EH (cell line): ENCODE results near the gene PIK3C3.

Experiments
- DNase-seq: peaks from one replicate; pipeline ENCODE4 v3.0.0-alpha.2; 2015; ENCODE audit warnings: low read depth

PIK3C3 gene

GRCh38 chr18:41954827-41955613, at the start of gene PIK3C3:
Gene PIK3C3, plus strand, starts transcription at chr18:41955234. Its CDS starts 58 bp downstream, at chr18:41955292.
- peak; percentile 97 for DNase-seq

GRCh38 chr18:41905786-41906527, 49.1 kb upstream of the PIK3C3 start:
- DNase-seq, result no peak

GRCh38 chr18:41906528-41907146, 48.4 kb upstream of the PIK3C3 start:
- peak; percentile 59 for DNase-seq

GRCh38 chr18:41917181-41917580, 37.9 kb upstream of the PIK3C3 start:
- no peak for DNase-seq

GRCh38 chr18:41921770-41922169, 33.3 kb upstream of the PIK3C3 start:
- DNase-seq, result no peak

GRCh38 chr18:41922176-41922575, 32.9 kb upstream of the PIK3C3 start:
- no peak for DNase-seq

- DNase-seq, result no peak
Observed at GRCh38 chr18:41922841-41923240, 32.2 kb upstream of the PIK3C3 start.

- DNase-seq, result no peak
Observed at GRCh38 chr18:41923446-41923845, 31.6 kb upstream of the PIK3C3 start.

- no peak for DNase-seq
Observed at GRCh38 chr18:41928581-41928980, 26.5 kb upstream of the PIK3C3 start.

- DNase-seq, result no peak
Observed at GRCh38 chr18:41932899-41933298, 22.1 kb upstream of the PIK3C3 start.

- no peak for DNase-seq
Observed at GRCh38 chr18:41933778-41934177, 21.3 kb upstream of the PIK3C3 start.

- no peak for DNase-seq
Observed at GRCh38 chr18:41936471-41937134, 18.4 kb upstream of the PIK3C3 start.

- peak; percentile 97 for DNase-seq
Observed at GRCh38 chr18:41938445-41938844, 16.6 kb upstream of the PIK3C3 start.

- peak; percentile 47 for DNase-seq
Observed at GRCh38 chr18:41939326-41939725, 15.7 kb upstream of the PIK3C3 start.

GRCh38 chr18:41940506-41941215, 14.4 kb upstream of the PIK3C3 start:
- DNase-seq, result peak; percentile 98

GRCh38 chr18:41942254-41942653, 12.8 kb upstream of the PIK3C3 start:
- DNase-seq, result no peak

GRCh38 chr18:41948544-41949110, 6.4 kb upstream of the PIK3C3 start:
- no peak for DNase-seq

GRCh38 chr18:41949206-41949920, 5.7 kb upstream of the PIK3C3 start:
- DNase-seq, result no peak

- peak; percentile 15 for DNase-seq
Observed at GRCh38 chr18:41955688-41956087, 654 bp downstream of the PIK3C3 start.

GRCh38 chr18:41959045-41959444, 4.0 kb downstream of the PIK3C3 start:
- no peak for DNase-seq
